ENCODE results near the gene NEUROD2.

Gene NEUROD2

DNA sequence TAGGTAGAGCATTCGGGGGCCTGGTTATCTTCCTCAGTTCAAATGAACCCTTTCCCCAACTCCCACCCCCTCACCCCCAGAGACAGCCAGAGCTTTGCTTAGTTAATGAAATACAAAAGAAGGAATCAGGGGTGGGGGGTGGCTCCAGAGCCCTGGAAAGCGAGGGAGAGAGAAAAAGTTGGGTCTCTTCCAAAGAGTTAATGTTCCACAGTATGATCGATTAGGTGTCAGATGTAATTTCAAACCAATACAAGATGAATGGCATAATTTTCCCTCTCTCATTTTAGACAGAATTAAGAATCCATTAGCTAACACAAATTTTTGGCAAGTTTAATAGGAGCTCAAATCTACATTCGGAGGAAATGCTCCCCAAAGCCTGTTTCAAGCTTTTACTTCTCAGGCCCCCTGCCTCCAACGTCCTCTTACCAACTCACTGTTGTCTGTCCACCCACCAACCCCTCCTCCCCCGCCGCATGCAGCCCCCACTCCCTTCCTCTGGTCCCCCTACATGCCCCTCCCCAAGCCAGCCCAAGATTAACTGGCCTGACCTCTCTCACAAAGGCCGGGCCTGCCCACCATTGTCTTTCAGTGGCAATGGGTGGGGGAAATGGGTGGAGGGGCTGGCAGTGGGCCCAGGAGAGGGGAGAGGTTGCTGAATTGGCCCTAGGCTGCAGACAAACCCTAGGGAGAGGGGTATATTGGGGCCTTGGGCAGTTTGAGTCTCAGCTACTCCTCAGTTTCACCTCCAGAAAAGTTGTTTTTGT lies 28.2 kb downstream of the NEUROD2 start:
- Mint-ChIP-seq H3K9me3 (no peaks in the 10 kb centered on the region), H3K4me3 (peak overlapping the region in 2 of 3 experiments; percentile 2 to 32), H3K4me1 (peaks cover 9% of the 10 kb centered on the region), H3K36me3 (ENCODE audit: low read depth) (peaks cover 3% of the 10 kb centered on the region), H3K27ac (peak overlapping the region in 1 of 3 experiments; percentile 74), H3K27me3 (ENCODE audit: low read depth) (peaks cover 42% of the 10 kb centered on the region)
- TF ChIP-seq, protein P1, sequence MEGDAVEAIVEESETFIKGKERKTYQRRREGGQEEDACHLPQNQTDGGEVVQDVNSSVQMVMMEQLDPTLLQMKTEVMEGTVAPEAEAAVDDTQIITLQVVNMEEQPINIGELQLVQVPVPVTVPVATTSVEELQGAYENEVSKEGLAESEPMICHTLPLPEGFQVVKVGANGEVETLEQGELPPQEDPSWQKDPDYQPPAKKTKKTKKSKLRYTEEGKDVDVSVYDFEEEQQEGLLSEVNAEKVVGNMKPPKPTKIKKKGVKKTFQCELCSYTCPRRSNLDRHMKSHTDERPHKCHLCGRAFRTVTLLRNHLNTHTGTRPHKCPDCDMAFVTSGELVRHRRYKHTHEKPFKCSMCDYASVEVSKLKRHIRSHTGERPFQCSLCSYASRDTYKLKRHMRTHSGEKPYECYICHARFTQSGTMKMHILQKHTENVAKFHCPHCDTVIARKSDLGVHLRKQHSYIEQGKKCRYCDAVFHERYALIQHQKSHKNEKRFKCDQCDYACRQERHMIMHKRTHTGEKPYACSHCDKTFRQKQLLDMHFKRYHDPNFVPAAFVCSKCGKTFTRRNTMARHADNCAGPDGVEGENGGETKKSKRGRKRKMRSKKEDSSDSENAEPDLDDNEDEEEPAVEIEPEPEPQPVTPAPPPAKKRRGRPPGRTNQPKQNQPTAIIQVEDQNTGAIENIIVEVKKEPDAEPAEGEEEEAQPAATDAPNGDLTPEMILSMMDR (IDR thresholded peaks at IDR 0.05; ENCODE audit: unreplicated experiment in 3 of 3): no peak

DNA sequence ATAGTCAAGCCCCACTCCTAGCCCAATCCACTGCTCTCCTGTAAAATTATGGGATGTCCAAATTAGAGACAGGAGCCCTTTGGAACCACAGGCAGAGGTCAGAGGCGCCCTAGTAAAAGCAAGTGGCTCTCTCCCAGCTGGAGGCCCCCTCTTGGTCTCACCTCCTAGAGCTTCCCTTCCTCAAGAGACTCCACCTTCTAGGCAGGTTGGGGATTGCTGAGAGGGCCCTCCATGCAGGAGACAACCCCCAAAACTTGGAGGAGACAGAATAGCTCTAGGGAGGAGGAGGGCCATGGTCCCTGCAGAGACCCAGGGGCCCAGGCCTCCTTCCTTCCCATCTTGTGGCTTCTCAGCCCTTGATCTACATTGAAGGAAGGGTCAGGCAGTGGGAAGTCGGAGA lies 29.4 kb downstream of the NEUROD2 start:
- Mint-ChIP-seq H3K27me3 (ENCODE audit: low read depth) (peaks cover 39% of the 10 kb centered on the region), H3K36me3 (ENCODE audit: low read depth) (peaks cover 3% of the 10 kb centered on the region), H3K27ac (no peak overlapping the region), H3K4me3 (no peak overlapping the region), H3K4me1 (peaks cover 9% of the 10 kb centered on the region), H3K9me3 (no peaks in the 10 kb centered on the region)
- TF ChIP-seq, protein P1 (IDR thresholded peaks at IDR 0.05; ENCODE audit: unreplicated experiment in 3 of 3): no peak

DNA sequence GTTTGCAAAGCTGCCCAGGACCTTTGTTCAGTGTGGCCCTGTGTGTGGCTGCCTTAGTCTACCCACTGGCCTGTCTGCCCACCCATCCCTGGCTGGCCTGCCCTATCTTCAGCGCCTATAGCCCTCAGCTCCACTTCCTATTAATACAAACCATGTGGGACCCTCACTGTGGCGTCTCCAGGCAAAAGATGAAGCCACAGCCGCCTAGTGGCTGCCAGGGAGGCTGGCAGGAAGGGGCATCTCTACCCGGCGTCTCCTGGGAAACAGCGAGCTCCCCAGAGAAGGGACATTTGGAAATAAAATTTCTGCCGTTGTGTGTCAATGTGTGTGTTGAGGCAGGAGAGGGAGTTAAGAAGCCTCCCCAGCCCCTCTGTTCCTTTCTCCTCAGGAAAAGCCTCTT lies 31.5 kb downstream of the NEUROD2 start:
- Mint-ChIP-seq H3K4me1 (peaks cover 9% of the 10 kb centered on the region), H3K27ac (no peak overlapping the region), H3K36me3 (ENCODE audit: low read depth) (peaks cover 12% of the 10 kb centered on the region), H3K4me3 (peak overlapping the region in 1 of 3 experiments; percentile 66), H3K9me3 (no peaks in the 10 kb centered on the region), H3K27me3 (ENCODE audit: low read depth) (peaks cover 28% of the 10 kb centered on the region)
- TF ChIP-seq, protein P1 (IDR thresholded peaks at IDR 0.05; ENCODE audit: unreplicated experiment in 3 of 3): peak; percentile 41 to 45 (median 44)

DNA sequence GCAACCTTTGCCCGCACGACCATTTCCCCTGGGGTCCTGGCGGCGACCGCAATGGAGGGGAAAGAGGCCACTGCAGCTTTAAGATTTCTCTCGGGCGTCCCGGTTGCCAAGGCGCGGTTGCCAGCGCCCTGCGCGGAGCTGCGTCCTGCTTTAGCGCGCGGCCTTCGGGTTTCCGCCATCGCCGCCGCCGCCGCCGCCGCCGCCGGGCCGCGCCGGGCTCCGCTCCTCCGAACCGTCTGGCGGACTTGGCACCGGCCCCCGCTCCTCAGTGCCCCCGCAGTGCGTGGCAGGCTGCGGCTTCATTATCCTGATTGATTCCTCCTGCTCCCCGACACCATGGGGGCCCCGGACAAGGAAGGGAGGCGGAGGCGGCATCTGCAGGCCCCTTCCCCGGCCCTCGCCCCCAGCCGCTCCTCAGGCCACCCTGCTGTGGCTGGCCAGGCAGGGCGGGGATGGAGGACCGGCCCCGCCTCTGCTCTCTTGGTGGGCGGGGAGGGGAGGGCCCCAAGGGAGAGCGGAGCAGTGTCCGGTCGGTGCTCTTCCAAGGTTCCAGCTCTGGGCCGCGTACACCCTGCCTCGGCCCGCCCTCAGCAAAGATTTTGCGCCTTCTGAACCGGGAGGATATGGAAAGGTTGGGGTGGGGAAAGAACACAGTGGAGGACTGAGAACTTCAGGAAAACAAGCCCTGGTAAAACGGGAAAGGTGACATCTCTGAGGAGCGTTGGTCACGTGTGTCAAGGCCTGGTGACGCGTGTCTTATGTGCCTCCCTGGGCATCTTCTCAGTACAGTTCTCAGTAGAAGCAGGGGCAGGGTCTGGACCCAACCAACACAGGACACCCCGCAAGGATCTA lies 34.0 kb downstream of the NEUROD2 start:
- peaks cover 26% of the 10 kb centered on the region for H3K36me3 Mint-ChIP-seq (ENCODE audit: low read depth)
- H3K4me3 Mint-ChIP-seq: peak overlapping the region; percentile 87 to 94 (median 88)
- H3K9me3 Mint-ChIP-seq: no peaks in the 10 kb centered on the region
- peaks cover 20% of the 10 kb centered on the region for H3K27me3 Mint-ChIP-seq (ENCODE audit: low read depth)
- peaks cover 5% of the 10 kb centered on the region for H3K4me1 Mint-ChIP-seq
- TF ChIP-seq, protein P1 (IDR thresholded peaks at IDR 0.05; ENCODE audit: unreplicated experiment in 3 of 3): no peak
- peak overlapping the region; percentile 74 to 91 (median 80) for H3K27ac Mint-ChIP-seq

DNA sequence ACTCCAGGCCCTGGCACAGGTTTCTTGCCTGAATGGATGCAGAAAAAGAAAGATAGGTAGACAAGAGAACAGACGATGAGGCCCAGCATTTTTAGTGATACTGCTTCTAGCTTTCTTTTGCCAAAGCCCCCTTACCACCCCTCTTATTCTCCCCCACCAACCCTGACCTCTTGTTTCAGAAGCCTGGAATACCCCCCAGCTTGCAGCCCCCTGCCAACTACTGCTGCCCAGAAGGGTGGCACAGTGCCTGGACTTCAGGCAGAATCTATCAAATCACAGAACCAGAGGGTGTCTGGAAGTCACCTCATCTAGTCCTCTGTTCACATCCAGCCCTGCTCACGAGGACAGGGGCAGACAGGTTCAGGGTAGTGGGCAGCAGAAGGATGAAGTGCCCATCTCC lies 35.6 kb downstream of the NEUROD2 start:
- H3K27ac Mint-ChIP-seq: no peak overlapping the region
- TF ChIP-seq, protein P1 (IDR thresholded peaks at IDR 0.05; ENCODE audit: unreplicated experiment in 3 of 3): no peak
- H3K9me3 Mint-ChIP-seq: no peaks in the 10 kb centered on the region
- H3K36me3 Mint-ChIP-seq (ENCODE audit: low read depth): peaks cover 34% of the 10 kb centered on the region
- peak overlapping the region; percentile 58 to 72 (median 65) for H3K4me3 Mint-ChIP-seq
- peaks cover 8% of the 10 kb centered on the region for H3K4me1 Mint-ChIP-seq
- peaks cover 10% of the 10 kb centered on the region for H3K27me3 Mint-ChIP-seq (ENCODE audit: low read depth)
